ENCODE results near the gene HBG2. TPM values are rescaled to one million over a fixed set of nuclear protein-coding genes. Genes with fewer than 3 reads are reported as not detected.

The HBG2 gene
- total and polyA plus RNA-seq, 9 of the 15 experiments (the other 6 are each of a cell fraction or from before 2014, with no cell fraction given): 1,626 to 58,619 (median 10,515) TPM

DNA sequence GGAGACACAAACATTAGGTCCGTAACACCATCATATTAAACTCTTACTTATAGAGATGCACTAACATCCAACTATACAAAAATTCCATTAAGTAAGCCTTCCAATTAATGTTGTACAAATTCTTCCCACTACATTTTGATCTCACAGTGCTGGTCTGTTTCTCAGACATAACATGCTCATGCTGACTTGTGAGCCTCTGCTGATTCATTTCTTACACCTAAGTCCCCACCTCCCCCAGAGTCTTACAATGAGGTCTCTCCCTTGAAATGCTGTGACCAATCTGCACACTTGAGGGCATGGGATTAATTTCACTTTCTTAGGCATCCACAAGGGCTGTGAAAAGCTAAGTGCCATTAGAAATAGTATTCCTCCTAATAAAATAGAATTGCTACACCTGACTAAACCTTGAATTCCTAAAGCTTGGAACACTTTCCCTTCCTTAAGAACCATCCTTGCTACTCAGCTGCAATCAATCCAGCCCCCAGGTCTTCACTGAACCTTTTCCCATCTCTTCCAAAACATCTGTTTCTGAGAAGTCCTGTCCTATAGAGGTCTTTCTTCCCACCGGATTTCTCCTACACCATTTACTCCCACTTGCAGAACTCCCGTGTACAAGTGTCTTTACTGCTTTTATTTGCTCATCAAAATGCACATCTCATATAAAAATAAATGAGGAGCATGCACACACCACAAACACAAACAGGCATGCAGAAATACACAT is 6.9 kb downstream of the HBG2 start (continued):
- TF ChIP-seq PCBP2 (IDR thresholded peaks at IDR 0.05; ENCODE audit: low read depth, low read length, poor library complexity, severe bottlenecking): no peak
- TF ChIP-seq TAF1 (IDR thresholded peaks at IDR 0.05; ENCODE audit: control insufficient read depth, extremely low read depth, insufficient read depth, low read length, severe bottlenecking): peak; percentile 6
- TF ChIP-seq POLR2AphosphoS2 (IDR thresholded peaks at IDR 0.05; ENCODE audit: low read length): peak; percentile 34; the same call in 1 of the 2 replicates
- TF ChIP-seq POLR2AphosphoS5 (IDR thresholded peaks at IDR 0.05; ENCODE audit: control insufficient read depth, insufficient read depth, low read depth, low read length): peak; percentile 32; the same call in 1 of the 2 replicates
- TF ChIP-seq KHSRP (IDR thresholded peaks at IDR 0.05): no peak
- TF ChIP-seq NRF1 (conservative IDR thresholded peaks at IDR 0.05 in 1 of 2, IDR thresholded peaks at IDR 0.05 in 1 of 2): peak; percentile 33 to 43; a peak in 2 of 4 replicates
- TF ChIP-seq ZNF75A (CRISPR knock-in tag; IDR thresholded peaks at IDR 0.05): no peak
- no peak for TF ChIP-seq ZNF184 (CRISPR knock-in tag; IDR thresholded peaks at IDR 0.05)
- TF ChIP-seq, protein P1, sequence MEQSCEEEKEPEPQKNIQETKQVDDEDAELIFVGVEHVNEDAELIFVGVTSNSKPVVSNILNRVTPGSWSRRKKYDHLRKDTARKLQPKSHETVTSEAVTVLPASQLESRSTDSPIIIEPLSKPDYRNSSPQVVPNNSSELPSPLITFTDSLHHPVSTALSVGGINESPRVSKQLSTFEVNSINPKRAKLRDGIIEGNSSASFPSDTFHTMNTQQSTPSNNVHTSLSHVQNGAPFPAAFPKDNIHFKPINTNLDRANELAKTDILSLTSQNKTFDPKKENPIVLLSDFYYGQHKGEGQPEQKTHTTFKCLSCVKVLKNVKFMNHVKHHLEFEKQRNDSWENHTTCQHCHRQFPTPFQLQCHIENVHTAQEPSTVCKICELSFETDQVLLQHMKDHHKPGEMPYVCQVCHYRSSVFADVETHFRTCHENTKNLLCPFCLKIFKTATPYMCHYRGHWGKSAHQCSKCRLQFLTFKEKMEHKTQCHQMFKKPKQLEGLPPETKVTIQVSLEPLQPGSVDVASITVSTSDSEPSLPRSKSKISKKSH (CRISPR knock-in tag; IDR thresholded peaks at IDR 0.05): no peak
- TF ChIP-seq SIN3A (IDR thresholded peaks at IDR 0.05; ENCODE audit: borderline replicate concordance in 2 of 2, control insufficient read depth in 1 of 2, low read depth in 2 of 2, low read length in 2 of 2): 0 out of 4 replicates have a peak, but pooled peaks of 1 of the 2 experiments have one; percentile 8
- 0 out of 2 replicates have a peak, but pooled peaks have one; percentile 17 for TF ChIP-seq ZNF551 (CRISPR knock-in tag; IDR thresholded peaks at IDR 0.05)
- TF ChIP-seq, protein P2, sequence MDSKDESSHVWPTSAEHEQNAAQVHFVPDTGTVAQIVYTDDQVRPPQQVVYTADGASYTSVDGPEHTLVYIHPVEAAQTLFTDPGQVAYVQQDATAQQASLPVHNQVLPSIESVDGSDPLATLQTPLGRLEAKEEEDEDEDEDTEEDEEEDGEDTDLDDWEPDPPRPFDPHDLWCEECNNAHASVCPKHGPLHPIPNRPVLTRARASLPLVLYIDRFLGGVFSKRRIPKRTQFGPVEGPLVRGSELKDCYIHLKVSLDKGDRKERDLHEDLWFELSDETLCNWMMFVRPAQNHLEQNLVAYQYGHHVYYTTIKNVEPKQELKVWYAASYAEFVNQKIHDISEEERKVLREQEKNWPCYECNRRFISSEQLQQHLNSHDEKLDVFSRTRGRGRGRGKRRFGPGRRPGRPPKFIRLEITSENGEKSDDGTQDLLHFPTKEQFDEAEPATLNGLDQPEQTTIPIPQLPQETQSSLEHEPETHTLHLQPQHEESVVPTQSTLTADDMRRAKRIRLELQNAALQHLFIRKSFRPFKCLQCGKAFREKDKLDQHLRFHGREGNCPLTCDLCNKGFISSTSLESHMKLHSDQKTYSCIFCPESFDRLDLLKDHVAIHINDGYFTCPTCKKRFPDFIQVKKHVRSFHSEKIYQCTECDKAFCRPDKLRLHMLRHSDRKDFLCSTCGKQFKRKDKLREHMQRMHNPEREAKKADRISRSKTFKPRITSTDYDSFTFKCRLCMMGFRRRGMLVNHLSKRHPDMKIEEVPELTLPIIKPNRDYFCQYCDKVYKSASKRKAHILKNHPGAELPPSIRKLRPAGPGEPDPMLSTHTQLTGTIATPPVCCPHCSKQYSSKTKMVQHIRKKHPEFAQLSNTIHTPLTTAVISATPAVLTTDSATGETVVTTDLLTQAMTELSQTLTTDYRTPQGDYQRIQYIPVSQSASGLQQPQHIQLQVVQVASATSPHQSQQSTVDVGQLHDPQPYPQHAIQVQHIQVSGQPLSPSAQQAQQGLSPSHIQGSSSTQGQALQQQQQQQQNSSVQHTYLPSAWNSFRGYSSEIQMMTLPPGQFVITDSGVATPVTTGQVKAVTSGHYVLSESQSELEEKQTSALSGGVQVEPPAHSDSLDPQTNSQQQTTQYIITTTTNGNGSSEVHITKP (IDR thresholded peaks at IDR 0.05; ENCODE audit: partially characterized antibody): peak; percentile 27
- TF ChIP-seq, protein P3, sequence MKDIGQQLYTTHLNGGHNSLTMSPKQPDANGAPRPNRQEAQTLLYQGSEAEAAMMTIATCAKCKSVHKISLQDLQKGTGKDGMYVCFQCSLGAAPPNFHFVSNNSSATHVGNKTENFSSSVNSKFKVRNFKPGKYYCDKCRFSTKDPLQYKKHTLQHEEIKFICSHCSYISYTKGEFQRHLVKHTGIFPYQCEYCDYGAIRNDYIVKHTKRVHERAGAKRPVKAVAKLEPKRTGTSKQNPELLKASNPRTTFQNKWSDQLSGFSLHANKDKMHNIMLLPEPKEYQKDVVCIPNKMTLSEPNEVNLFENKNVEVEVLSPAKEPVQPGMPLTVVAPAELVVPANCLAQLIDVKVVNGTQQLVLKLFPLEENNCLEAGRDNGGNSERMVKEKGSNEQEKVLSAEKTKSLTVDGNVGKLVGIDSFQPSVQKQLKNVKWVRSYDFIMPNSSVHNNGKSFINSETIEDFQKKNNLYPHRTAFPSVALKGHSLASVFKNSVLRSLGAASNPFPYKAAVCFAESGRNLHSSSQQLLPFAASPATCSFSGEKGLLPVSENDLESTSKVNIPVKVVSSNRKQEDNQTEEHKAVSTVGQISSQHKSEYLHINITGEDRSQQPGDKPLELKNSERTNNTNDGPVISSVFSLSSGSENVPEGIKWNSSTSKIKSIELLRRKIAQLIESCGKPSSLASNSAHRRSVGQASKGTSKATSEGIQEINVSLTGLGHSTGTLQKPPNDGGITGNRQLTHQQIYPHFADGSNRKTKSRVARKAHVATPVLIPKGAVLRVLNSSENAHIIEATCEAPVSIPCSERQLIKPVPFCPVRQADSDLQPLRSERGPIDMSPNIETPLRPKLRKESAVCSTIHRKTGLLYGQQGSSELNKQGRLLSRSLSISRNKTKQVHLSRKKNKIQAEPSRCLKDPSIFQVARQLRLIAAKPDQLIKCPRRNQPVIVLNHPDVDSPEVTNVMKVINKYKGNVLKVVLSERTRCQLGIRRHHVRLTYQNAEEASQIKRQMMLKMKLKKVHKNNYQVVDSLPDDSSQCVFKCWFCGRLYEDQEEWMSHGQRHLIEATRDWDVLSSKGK (CRISPR knock-in tag; IDR thresholded peaks at IDR 0.05): no peak
- TF ChIP-seq SMARCE1 (IDR thresholded peaks at IDR 0.05): no peak
- TF ChIP-seq THRAP3 (IDR thresholded peaks at IDR 0.05; ENCODE audit: borderline replicate concordance): no peak
- no peak for TF ChIP-seq BRD4 (IDR thresholded peaks at IDR 0.05)
- peak; percentile 54; the same call in 1 of the 2 replicates for TF ChIP-seq C11orf30 (IDR thresholded peaks at IDR 0.05; ENCODE audit: low read depth)
- TF ChIP-seq ZNF347 (CRISPR knock-in tag; IDR thresholded peaks at IDR 0.05; ENCODE audit: low read depth): no peak
- 0 out of 2 replicates have a peak, but pooled peaks have one; percentile 9 for TF ChIP-seq POLR2G (IDR thresholded peaks at IDR 0.05; ENCODE audit: low read depth, low read length)
